Activated naive CD8-positive, alpha-beta T cell treated with anti-CD3 and anti-CD28 coated beads, Interleukin-2, amount 50 U/mL, for 24 hours (primary cell): ENCODE measurements around the gene B4GALT4.

Source experiments
- ATAC-seq: fragments of 150-1000 bp; cut with Tn5 transposase; one replicate; pipeline ENCODE4 v1.10.0; 2021
- DNase-seq: peaks from one replicate; pipeline ENCODE4 v3.0.0; 2021
- H3K27ac Mint-ChIP-seq: one replicate; pipeline ENCODE4 v1.8.0; 2021; ENCODE audit warnings: mild to moderate bottlenecking, mixed read lengths
- H3K27me3 Mint-ChIP-seq: one replicate; pipeline ENCODE4 v1.8.0; 2021; ENCODE audit warnings: mixed read lengths
- H3K36me3 Mint-ChIP-seq: one replicate; pipeline ENCODE4 v1.8.0; 2021; ENCODE audit warnings: low read depth, mixed read lengths
- H3K4me1 Mint-ChIP-seq: one replicate; pipeline ENCODE4 v1.8.0; 2021; ENCODE audit warnings: mixed read lengths
- H3K4me3 Mint-ChIP-seq: one replicate; pipeline ENCODE4 v1.8.0; 2021; ENCODE audit warnings: mild to moderate bottlenecking, moderate library complexity, mixed read lengths
- H3K9me3 Mint-ChIP-seq: one replicate; pipeline ENCODE4 v1.8.0; 2021; ENCODE audit warnings: mixed read lengths

The B4GALT4 gene

GRCh38 chr3:119228373-119229145, 12.1 kb downstream of the B4GALT4 start:
- no peaks in the 10 kb centered on the region for H3K27me3 Mint-ChIP-seq
- DNase-seq (no peak), ATAC-seq (no peak)
- H3K4me3 Mint-ChIP-seq = no peak overlapping the region
- H3K27ac Mint-ChIP-seq = peak overlapping the region; percentile 11
- H3K9me3 Mint-ChIP-seq = no peaks in the 10 kb centered on the region
- H3K4me1 Mint-ChIP-seq = no peaks in the 10 kb centered on the region
- peaks cover 35% of the 10 kb centered on the region for H3K36me3 Mint-ChIP-seq

GRCh38 chr3:119227070-119227850, 13.4 kb downstream of the B4GALT4 start:
- DNase-seq = no peak
- Mint-ChIP-seq H3K36me3 (peaks cover 41% of the 10 kb centered on the region), H3K9me3 (no peaks in the 10 kb centered on the region), H3K27me3 (no peaks in the 10 kb centered on the region), H3K4me3 (no peak overlapping the region), H3K4me1 (peaks cover 2% of the 10 kb centered on the region), H3K27ac (no peak overlapping the region)
- no peak for ATAC-seq

- ATAC-seq (no peak), DNase-seq (no peak)
- H3K27ac Mint-ChIP-seq = no peak overlapping the region
- peaks cover 40% of the 10 kb centered on the region for H3K36me3 Mint-ChIP-seq
- H3K9me3 Mint-ChIP-seq = no peaks in the 10 kb centered on the region
- H3K27me3 Mint-ChIP-seq = no peaks in the 10 kb centered on the region
- H3K4me1 Mint-ChIP-seq = peaks cover 2% of the 10 kb centered on the region
- no peak overlapping the region for H3K4me3 Mint-ChIP-seq
Observed at GRCh38 chr3:119225121-119225520, 15.6 kb downstream of the B4GALT4 start.

- Mint-ChIP-seq H3K9me3 (no peaks in the 10 kb centered on the region), H3K4me1 (peaks cover 12% of the 10 kb centered on the region), H3K27me3 (no peaks in the 10 kb centered on the region), H3K36me3 (peaks cover 33% of the 10 kb centered on the region), H3K4me3 (no peak overlapping the region), H3K27ac (no peak overlapping the region)
- DNase-seq (no peak), ATAC-seq (no peak)
Observed at GRCh38 chr3:119223511-119223910, 17.2 kb downstream of the B4GALT4 start.

- Mint-ChIP-seq H3K36me3 (peaks cover 33% of the 10 kb centered on the region), H3K4me3 (no peak overlapping the region), H3K27me3 (no peaks in the 10 kb centered on the region), H3K27ac (no peak overlapping the region), H3K4me1 (peaks cover 12% of the 10 kb centered on the region), H3K9me3 (no peaks in the 10 kb centered on the region)
- ATAC-seq (no peak), DNase-seq (no peak)
Observed at GRCh38 chr3:119222391-119222790, 18.3 kb downstream of the B4GALT4 start.

GRCh38 chr3:119221779-119222320, 18.8 kb downstream of the B4GALT4 start:
- peaks cover 12% of the 10 kb centered on the region for H3K4me1 Mint-ChIP-seq
- H3K27ac Mint-ChIP-seq = no peak overlapping the region

GRCh38 chr3:119220970-119221667, 19.6 kb downstream of the B4GALT4 start:
- ATAC-seq = no peak
- DNase-seq = no peak
- no peaks in the 10 kb centered on the region for H3K9me3 Mint-ChIP-seq
- H3K27ac Mint-ChIP-seq = no peak overlapping the region
- H3K27me3 Mint-ChIP-seq = no peaks in the 10 kb centered on the region
- H3K4me1 Mint-ChIP-seq = peaks cover 12% of the 10 kb centered on the region
- no peak overlapping the region for H3K4me3 Mint-ChIP-seq
- peaks cover 34% of the 10 kb centered on the region for H3K36me3 Mint-ChIP-seq

More at GRCh38 chr3:119221779-119222320, 18.8 kb downstream of the B4GALT4 start:
- DNase-seq = no peak
- Mint-ChIP-seq H3K4me3 (no peak overlapping the region), H3K27me3 (no peaks in the 10 kb centered on the region), H3K36me3 (peaks cover 38% of the 10 kb centered on the region), H3K9me3 (no peaks in the 10 kb centered on the region)
- no peak for ATAC-seq

GRCh38 chr3:119220198-119220597, 20.5 kb downstream of the B4GALT4 start:
- no peak overlapping the region for H3K4me3 Mint-ChIP-seq
- DNase-seq (no peak), ATAC-seq (no peak)
- H3K27me3 Mint-ChIP-seq = no peaks in the 10 kb centered on the region
- H3K27ac Mint-ChIP-seq = no peak overlapping the region
- peaks cover 12% of the 10 kb centered on the region for H3K4me1 Mint-ChIP-seq
- H3K36me3 Mint-ChIP-seq = peaks cover 41% of the 10 kb centered on the region
- H3K9me3 Mint-ChIP-seq = no peaks in the 10 kb centered on the region

GRCh38 chr3:119219069-119219468, 21.6 kb downstream of the B4GALT4 start:
- no peaks in the 10 kb centered on the region for H3K9me3 Mint-ChIP-seq
- H3K4me3 Mint-ChIP-seq = peak overlapping the region; percentile 2
- H3K27ac Mint-ChIP-seq = peak overlapping the region; percentile 78
- peaks cover 46% of the 10 kb centered on the region for H3K36me3 Mint-ChIP-seq
- H3K27me3 Mint-ChIP-seq = no peaks in the 10 kb centered on the region
- H3K4me1 Mint-ChIP-seq = peaks cover 12% of the 10 kb centered on the region
- ATAC-seq = peak; percentile 76
- DNase-seq = no peak

GRCh38 chr3:119211803-119212202, 28.9 kb downstream of the B4GALT4 start:
- H3K36me3 Mint-ChIP-seq = peaks cover 41% of the 10 kb centered on the region
- H3K27me3 Mint-ChIP-seq = no peaks in the 10 kb centered on the region
- H3K27ac Mint-ChIP-seq = no peak overlapping the region
- no peaks in the 10 kb centered on the region for H3K9me3 Mint-ChIP-seq
- H3K4me1 Mint-ChIP-seq = peaks cover 13% of the 10 kb centered on the region
- no peak for DNase-seq
- ATAC-seq = no peak
- no peak overlapping the region for H3K4me3 Mint-ChIP-seq

GRCh38 chr3:119211193-119211592, 29.5 kb downstream of the B4GALT4 start:
- Mint-ChIP-seq H3K4me1 (peaks cover 17% of the 10 kb centered on the region), H3K36me3 (peaks cover 41% of the 10 kb centered on the region), H3K27me3 (no peaks in the 10 kb centered on the region), H3K27ac (no peak overlapping the region), H3K4me3 (no peak overlapping the region), H3K9me3 (no peaks in the 10 kb centered on the region)
- DNase-seq = no peak
- ATAC-seq = no peak

- no peak overlapping the region for H3K4me3 Mint-ChIP-seq
Observed at GRCh38 chr3:119207512-119207875, 33.2 kb downstream of the B4GALT4 start.

GRCh38 chr3:119206611-119207511, 33.8 kb downstream of the B4GALT4 start:
- Mint-ChIP-seq H3K27me3 (no peaks in the 10 kb centered on the region), H3K36me3 (peaks cover 17% of the 10 kb centered on the region), H3K27ac (no peak overlapping the region), H3K4me1 (peaks cover 20% of the 10 kb centered on the region), H3K4me3 (no peak overlapping the region), H3K9me3 (peaks cover 3% of the 10 kb centered on the region)
- DNase-seq (no peak), ATAC-seq (peak; percentile 20)

More at GRCh38 chr3:119207512-119207875, 33.2 kb downstream of the B4GALT4 start:
- no peak for DNase-seq
- peaks cover 21% of the 10 kb centered on the region for H3K36me3 Mint-ChIP-seq
- peaks cover 20% of the 10 kb centered on the region for H3K4me1 Mint-ChIP-seq
- H3K27me3 Mint-ChIP-seq = no peaks in the 10 kb centered on the region
- no peak for ATAC-seq
- peaks cover 3% of the 10 kb centered on the region for H3K9me3 Mint-ChIP-seq
- no peak overlapping the region for H3K27ac Mint-ChIP-seq

- no peaks in the 10 kb centered on the region for H3K27me3 Mint-ChIP-seq
- ATAC-seq (no peak), DNase-seq (no peak)
- H3K36me3 Mint-ChIP-seq = peaks cover 12% of the 10 kb centered on the region
- H3K4me1 Mint-ChIP-seq = peaks cover 20% of the 10 kb centered on the region
- H3K9me3 Mint-ChIP-seq = peaks cover 3% of the 10 kb centered on the region
- no peak overlapping the region for H3K27ac Mint-ChIP-seq
- no peak overlapping the region for H3K4me3 Mint-ChIP-seq
Observed at GRCh38 chr3:119205685-119206084, 35.0 kb downstream of the B4GALT4 start.
